Measurements from ENCODE around the gene PPAN.

The PPAN gene

GRCh38 chr19:10091895-10092641 lies 14.1 kb upstream of the PPAN start:
- DNase-seq (ENCODE audit: low read depth in 1 of 2, low spot score in 1 of 2), result no peak

- DNase-seq (ENCODE audit: low read depth in 1 of 2, low spot score in 1 of 2), result no peak
These were observed 13.4 kb upstream of the PPAN start for GRCh38 chr19:10092648-10093294.

- no peak for DNase-seq (ENCODE audit: low read depth in 1 of 2, low spot score in 1 of 2)
These were observed 12.6 kb upstream of the PPAN start for GRCh38 chr19:10093295-10094186.

GRCh38 chr19:10095622-10095947 lies 10.6 kb upstream of the PPAN start:
- DNase-seq (ENCODE audit: low read depth in 1 of 2, low spot score in 1 of 2), result no peak

GRCh38 chr19:10095948-10096614 lies 10.1 kb upstream of the PPAN start:
- DNase-seq (ENCODE audit: low read depth in 1 of 2, low spot score in 1 of 2), result peak; percentile 72 to 80

- no peak for DNase-seq (ENCODE audit: low read depth in 1 of 2, low spot score in 1 of 2)
These were observed 9.6 kb upstream of the PPAN start for GRCh38 chr19:10096615-10096963.

GRCh38 chr19:10100163-10100785 lies 5.9 kb upstream of the PPAN start:
- no peak for DNase-seq (ENCODE audit: low read depth in 1 of 2, low spot score in 1 of 2)

- DNase-seq (ENCODE audit: low read depth in 1 of 2, low spot score in 1 of 2), result no peak
These were observed 3.4 kb upstream of the PPAN start for GRCh38 chr19:10102787-10103236.

- no peak for DNase-seq (ENCODE audit: low read depth in 1 of 2, low spot score in 1 of 2)
These were observed 2.0 kb upstream of the PPAN start for GRCh38 chr19:10104130-10104513.

- peak; percentile 51 to 79 for DNase-seq (ENCODE audit: low read depth in 1 of 2, low spot score in 1 of 2)
These were observed 1.3 kb upstream of the PPAN start for GRCh38 chr19:10104665-10105508.

- DNase-seq (ENCODE audit: low read depth in 1 of 2, low spot score in 1 of 2), result peak in 1 of 2 donors; percentile 86
These were observed 558 bp upstream of the PPAN start for GRCh38 chr19:10105509-10106099.

GRCh38 chr19:10107254-10107653 lies 1.1 kb downstream of the PPAN start:
- no peak for DNase-seq (ENCODE audit: low read depth in 1 of 2, low spot score in 1 of 2)

GRCh38 chr19:10107817-10108367 lies 1.7 kb downstream of the PPAN start:
- DNase-seq (ENCODE audit: low read depth in 1 of 2, low spot score in 1 of 2), result no peak

GRCh38 chr19:10109528-10109927 lies 3.4 kb downstream of the PPAN start:
- DNase-seq (ENCODE audit: low read depth in 1 of 2, low spot score in 1 of 2), result no peak

GRCh38 chr19:10110076-10110971 lies 4.2 kb downstream of the PPAN start:
- no peak for DNase-seq (ENCODE audit: low read depth in 1 of 2, low spot score in 1 of 2)

- DNase-seq (ENCODE audit: low read depth in 1 of 2, low spot score in 1 of 2), result no peak
These were observed 4.8 kb downstream of the PPAN start for GRCh38 chr19:10110972-10111317.

GRCh38 chr19:10111405-10111811 lies 5.2 kb downstream of the PPAN start, which contains the start of gene P2RY11:
P2RY11 (plus strand) TSS chr19:10111693; CDS start chr19:10111722, 29 bp downstream.
- no peak for DNase-seq (ENCODE audit: low read depth in 1 of 2, low spot score in 1 of 2)

GRCh38 chr19:10112037-10112761 lies 6.0 kb downstream of the PPAN start:
- DNase-seq (ENCODE audit: low read depth in 1 of 2, low spot score in 1 of 2), result peak in 1 of 2 donors; percentile 32

Measured in activated CD4-positive, alpha-beta T cell treated with anti-CD3 and anti-CD28 coated beads, Interleukin-2, amount 50 U/mL, for 24 hours (primary cell).